NCI-H774 (cell line): ENCODE measurements around the gene TSPAN9.
A peak's percentile ranks its signal among the peaks of the same experiment; 100 is the strongest.

Experiments
- DNase-seq: peaks from one replicate; lab custom pipeline; 2025; lab: John Stamatoyannopoulos, UW

Gene TSPAN9, protein sequence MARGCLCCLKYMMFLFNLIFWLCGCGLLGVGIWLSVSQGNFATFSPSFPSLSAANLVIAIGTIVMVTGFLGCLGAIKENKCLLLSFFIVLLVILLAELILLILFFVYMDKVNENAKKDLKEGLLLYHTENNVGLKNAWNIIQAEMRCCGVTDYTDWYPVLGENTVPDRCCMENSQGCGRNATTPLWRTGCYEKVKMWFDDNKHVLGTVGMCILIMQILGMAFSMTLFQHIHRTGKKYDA

DNA sequence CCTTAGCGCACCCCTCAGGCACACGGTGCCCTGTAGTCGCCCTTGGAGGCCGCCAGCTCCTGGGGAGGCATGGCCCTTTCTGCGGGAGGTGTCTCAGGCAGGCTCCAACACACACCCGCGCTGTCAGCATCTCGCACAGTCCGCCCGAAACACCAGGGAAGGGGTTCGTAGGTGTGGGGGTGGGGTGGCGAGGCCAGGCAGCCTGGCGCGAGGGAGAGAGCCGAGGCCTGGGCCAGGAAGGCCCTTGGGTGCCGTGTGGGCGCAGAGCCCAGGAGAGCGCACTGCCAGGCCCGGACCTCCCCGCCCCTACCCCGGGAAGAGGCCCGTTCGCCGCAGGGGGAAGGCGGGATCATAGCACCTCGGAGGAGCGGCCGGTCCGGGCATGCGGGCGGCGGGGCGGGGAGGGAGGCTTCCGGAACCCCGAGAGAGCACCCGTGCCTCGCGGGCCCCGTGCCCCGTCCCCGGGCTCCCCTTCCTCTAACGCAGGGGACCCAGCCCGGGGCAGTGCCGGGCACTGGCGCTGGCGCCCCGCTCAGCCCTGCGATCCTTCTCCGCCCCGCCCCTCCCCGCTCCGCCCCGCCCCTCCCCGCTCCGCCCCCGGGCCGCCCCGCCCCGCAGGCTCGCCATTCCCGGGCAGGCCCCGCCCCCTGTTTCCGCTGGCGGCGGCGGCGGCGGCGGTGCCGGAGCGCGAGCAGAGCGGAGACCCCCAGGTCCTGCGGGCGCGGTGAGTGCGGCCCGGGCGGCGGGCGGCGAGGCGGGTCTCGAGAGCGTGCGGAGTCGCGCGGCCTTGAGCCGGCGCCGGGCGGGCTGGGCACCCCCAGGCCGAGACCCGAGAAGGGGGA, at the start of gene TSPAN9:
TSPAN9 (plus strand) TSS at position 650 of the 842 bp plus-strand sequence. CDS start 123,815 bp downstream, outside the sequence.
- DNase-seq = peak; percentile 68

DNA sequence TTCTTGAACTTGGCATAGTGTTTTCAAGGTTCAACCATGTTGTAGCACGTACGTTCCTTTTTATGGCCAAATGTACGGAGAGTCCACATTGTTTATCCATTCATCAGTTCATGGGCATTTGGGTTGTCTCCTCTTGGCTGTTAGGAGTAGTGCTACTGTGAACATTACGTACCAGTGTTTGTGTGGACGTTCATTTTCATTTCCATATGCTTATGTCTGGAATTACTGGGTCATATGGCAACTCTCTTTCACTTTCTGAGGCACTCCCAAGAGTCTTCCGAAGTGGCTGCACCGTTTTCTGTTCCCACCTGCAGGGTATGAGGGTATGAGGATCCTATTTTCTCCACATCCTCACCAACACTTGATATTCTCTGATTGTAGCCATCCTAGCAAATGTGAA, 49.1 kb upstream of the TSPAN9 start:
- no peak for DNase-seq

DNA sequence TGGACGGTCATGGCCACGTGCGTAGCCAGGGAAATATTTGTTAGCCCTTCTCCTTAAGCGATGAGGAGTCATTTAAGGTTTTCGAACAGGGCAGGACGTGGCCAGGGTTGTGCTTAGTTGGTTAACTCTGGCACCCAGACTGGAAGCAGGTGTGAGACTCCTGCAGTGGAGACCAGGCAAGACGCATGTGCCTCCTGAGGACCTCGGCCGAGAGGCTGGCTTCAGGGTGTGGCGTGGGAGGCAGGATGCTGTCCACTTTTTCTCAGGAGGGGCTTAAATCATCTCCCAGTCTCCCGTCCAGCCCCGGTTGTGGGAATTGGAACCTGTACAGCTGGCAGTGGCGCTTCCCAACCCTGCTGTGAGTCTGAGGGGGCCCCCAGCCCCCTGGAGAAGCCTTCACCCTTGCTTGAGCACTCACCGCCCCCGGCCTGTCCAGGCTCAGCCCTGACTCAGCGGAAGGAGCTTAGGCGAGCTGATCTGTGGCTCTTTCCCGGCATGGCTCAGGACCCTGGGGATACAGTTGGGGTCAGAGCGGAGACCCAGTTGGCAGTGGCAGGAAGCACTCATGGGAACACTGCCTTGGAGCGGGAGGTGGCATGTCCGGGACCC, 46.3 kb upstream of the TSPAN9 start:
- DNase-seq = no peak

DNA sequence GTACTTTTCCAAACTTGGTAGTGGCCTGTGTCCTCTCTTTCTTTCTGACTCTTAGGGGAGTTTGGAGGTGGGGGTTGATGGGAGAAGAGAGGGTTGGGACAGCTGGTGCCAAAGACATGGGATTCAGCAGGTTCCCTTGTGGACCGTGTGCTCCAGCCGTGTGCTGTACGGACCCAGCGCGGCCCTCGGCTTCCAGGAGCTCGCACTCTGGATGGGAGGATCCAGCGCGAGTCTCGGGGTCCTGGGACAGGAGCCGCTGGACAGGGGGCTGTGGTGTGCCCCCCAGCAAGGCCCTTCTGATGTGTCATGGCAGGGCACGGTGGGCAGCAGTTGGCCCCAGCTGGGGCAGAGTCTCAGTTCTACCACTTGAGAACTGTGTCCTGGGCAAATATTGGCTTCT, 45.0 kb upstream of the TSPAN9 start:
- DNase-seq = no peak

DNA sequence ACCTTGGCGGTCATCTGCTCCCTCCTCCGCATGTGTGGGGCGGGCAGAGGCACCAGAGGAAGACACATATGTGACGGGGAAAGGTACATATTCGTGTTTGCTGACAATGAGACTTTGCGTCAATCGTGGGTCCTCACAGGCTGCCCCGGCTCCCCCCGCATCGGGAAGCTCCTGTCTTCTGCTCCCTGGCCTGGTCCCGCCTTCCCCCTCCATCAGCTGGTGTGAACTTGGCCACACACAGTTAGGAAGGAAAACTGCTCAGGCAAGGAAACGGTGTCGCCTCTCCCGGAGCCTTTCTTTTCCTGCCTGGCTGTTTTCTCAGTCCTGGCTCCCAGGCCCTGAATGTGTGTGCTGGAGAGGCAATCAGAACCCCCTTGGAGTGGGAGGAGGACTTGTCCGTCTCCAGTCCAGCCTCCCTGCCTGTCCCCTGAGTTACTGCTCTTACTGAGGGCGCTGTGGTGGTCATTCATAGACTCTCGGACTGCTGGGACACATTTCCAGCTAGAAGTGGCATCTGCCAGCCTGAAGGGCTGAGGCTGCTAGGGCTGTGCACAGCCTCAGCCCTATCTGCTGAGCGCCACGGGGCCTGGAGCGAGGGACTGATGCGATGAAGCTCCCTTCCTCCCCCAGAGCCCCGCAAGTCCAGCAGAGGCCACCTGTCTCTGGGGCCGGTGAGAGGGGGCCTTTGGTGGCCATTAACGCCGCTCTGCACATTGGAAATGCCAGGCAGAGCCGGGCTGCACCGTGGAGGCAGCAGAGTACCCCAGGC, 44.2 kb upstream of the TSPAN9 start:
- DNase-seq = no peak

DNA sequence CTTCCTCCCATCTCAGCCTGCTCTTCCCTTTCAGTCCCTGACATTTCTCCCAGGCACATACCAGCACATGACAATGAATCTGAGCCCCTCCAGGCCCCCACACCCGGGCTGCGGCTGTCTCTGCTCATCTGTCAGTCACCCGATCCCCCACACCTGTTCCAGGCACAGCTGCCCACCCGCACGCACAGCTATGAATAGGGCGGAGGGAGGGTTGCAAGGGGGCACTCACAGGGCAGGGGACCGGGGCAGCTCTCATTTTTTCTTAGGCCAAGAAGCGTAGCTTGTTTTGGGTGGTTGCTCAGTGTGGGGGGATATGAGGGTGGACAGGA, 43.7 kb upstream of the TSPAN9 start:
- DNase-seq = no peak

DNA sequence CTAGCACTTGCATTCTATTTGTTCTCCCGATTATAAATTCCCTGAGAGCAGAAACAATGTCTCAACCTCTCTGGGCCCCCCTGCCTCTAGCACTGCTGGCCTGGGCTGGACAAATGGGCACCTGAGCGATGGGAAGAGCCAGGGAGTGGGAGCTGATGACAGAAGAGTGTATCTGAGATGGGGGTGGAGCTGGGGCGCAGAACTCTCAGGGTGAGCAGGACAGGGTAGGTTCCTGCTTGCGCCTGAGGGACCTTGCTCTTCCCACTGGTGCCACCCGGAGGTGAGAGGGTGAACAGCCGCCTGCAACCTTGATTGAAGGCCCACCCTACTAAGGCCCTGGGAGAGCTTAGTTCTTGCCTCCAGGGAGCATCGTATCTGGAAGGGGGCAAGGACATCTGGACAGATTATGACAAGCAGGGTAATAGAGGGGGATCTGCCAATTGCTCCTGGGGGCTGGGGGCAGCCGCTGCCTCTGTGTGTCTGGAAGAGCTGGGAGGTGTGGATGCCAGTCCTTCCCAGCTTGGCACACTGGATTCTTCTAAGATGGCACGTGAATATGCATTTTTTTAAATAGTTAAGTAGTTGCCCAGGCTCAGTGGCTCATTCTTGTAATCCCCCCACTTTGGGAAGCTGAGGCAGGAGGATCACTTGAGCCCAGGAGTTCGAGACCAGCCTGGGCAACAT, 43.0 kb upstream of the TSPAN9 start:
- peak; percentile 14 for DNase-seq

DNA sequence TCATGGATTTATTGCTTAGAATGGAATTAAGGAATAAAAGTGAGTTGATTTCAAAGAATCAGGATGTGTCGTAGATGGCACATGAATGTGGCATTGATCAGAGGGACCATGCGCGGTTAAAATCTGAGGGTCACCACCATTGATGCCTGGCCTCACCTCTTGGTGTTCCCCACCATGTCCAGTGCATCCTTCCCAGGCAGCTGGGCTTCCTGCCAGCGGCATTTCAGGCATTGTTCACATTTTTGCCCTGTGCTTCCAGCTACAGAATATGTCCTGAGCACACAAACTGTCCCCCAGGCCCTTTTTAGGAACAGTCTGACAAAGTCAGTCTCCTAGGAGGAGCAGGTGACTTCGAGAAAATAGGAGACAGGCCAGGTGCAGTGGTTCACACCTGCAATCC, 42.0 kb upstream of the TSPAN9 start:
- DNase-seq = no peak

DNA sequence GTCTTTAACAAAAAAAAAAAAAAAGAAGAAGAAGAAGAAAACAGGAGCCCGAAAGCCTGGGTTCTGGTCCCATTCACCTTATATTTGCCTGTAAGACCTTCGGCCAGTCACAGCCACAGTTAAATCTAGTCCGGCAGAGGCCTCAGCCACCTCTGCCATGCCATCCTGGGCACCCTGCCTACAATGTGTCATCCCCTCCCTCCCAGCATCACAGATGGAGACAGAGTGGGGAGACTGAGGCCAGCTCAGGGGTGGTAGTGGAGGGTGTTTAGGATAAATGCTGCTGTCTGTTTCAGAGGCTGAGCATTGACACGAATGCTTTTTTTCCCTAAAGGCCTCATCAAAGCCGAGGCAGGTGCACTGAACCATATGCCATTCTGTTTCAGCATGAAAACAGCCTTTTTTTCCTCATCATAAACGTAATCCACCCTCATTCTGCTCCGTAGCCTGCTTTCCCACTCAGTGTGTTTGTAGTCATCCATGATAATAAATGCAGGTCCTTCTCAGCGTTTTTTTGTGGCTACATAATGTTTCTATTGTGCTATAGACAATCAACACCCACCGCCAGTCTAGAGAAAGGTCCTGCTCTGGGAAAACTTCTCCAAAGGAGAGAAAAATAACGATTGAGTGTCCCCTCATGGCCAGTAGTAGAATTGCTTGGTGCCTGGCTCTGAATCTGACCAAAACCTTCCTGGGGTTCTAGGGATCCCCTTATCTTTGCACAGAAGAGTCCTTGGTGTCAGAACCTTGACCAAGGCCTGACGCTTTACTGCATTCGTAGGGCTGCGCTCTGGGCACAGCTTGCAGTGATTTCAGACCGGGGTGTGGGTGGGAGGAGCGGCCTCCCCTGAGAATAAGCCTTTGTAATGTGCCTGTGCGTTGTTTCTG, 41.1 kb upstream of the TSPAN9 start:
- no peak for DNase-seq

DNA sequence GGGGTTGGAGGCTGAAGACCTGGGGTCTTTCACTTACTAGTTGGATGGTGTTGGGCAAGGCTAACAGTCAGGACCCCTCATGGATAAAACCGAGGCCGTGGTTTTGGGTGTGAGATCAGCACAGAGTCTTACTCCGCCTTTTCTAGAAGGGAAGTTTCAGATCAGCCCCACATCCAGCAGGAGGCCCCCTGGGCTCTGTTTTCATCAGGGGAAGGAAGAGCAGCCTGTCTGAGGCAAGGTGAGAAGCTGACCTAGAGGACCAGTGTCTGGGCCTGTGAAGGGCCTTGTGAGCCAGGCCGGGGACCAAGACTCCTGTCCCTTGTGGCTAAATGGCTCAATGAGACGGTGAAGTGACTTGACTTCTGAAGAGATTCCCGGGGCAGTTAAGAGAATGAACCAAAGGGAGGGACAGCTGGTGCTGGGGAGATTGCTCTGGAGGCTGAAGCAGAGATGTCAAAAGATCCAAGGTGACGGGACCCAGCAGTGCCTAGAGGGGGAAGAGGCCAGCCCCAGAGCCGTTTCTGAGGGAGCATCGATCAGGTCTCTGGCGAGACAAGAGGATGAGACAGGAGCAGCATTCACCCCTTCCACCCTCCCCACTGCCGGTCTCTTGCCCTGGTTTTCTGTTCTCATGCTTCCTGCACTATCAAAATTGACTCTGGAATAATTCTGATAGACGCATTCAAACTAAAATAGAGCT, 40.1 kb upstream of the TSPAN9 start:
- no peak for DNase-seq

DNA sequence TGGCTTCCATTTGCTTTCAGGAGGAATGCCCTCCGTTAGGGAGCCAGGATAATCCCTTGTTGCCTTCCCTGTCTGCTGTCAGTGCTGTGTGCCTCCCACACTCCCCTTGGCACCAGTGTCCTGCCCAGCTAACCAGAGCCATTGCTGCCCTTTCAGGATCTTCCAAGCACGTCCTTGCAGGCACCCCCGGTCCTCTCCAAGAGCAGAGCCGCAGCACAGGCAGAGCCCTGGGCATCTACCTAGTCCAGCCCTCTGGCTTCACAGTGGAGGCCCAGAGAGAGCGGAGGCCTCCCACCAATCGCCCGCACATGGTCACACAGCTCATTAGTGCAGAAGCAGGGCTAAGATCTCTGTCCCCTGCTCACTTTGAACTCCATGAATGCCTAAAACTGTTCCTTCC, 39.0 kb upstream of the TSPAN9 start:
- DNase-seq = no peak

DNA sequence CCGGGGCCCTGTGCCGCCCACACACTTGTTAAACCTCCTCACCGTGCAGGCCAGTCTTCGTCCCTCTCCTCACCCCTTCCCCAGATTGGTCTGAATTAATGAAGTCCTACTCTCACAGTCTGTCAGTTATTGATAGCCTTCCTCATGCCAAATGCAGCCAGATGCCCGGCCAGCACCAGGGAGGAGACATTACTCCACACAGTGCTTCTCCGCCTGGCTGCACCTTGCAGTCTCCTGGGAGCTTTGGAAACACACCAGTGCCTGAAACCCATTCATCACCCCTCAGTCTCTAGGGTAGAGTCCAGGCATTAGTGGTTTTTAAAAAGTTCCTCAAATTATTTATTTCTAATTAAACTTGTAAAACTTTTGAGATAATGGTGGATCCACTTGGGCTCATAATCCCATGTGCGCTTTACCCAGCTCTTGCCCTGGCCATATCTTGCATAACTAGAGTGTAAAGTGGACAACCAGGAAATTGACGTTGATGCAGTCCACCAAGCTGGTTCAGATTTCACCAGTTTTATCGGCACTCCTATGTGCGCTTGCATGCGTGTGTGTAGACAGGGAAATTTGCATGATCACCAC, 38.2 kb upstream of the TSPAN9 start:
- no peak for DNase-seq

DNA sequence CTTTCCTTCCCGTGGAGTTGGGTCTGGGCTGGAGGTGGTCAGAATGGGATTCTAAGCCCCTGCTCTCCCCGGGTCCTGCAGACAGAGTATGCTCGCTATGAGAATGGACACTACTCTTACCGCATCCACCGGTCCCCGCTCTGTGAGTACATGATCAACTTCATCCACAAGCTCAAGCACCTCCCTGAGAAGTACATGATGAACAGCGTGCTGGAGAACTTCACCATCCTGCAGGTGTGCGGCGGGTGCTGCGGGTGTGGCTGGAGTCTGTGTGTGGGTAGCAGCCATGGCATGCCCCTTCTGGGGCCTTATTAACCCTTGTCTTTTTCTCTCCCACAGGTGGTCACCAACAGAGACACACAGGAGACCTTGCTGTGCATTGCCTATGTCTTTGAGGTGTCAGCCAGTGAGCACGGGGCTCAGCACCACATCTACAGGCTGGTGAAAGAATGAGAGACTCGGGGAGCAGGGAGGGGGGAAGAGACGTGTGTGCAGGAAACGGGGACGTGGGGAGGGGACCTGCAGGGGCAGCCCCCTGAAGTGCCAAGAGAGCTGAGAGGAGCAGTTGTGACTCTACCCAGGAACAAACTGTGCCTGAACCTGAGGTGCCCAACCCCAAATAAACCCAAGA, 37.0 kb upstream of the TSPAN9 start:
- no peak for DNase-seq

DNA sequence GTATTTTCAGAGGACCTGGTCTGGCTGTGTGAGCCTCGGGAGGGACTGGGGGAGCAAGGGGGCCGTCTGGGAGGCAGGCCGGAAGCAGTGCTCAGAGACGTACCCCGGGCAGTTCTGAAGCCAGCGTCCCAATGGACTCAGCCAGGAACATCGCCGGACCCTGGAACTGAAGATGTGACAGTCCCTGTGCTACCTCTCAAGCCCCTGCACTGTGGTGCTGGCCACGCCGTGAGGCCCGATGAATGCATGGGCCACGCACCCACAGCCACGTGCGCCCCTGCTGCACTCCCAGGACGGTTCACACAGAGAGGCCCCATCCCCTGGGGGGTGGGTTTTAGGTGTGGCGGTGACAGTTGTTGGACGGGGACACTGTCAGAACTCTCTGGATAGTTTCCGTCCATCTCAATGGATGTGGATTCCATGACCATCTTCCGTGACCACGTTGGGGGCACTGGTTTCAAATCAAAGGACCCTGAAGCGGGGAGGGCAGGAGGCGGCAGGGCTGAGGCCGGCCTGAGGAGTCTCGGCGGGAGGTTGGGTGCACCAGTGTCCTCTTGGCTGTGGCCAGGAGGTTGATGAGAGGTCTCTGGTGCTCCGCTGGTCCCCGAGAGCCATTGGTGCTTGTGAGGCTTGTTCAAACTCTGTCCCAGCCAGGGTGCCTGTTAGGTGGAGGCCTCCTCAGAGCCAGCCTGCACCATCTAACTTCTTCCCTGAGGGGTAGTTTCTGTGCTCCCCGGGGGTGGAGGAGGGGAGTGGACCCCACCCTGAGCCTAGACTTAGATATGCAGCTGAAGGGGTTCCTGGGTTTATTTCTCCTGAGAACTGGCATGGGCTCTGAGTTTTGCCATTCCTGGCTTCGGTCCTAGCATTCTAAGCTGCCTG, 36.3 kb upstream of the TSPAN9 start:
- no peak for DNase-seq

DNA sequence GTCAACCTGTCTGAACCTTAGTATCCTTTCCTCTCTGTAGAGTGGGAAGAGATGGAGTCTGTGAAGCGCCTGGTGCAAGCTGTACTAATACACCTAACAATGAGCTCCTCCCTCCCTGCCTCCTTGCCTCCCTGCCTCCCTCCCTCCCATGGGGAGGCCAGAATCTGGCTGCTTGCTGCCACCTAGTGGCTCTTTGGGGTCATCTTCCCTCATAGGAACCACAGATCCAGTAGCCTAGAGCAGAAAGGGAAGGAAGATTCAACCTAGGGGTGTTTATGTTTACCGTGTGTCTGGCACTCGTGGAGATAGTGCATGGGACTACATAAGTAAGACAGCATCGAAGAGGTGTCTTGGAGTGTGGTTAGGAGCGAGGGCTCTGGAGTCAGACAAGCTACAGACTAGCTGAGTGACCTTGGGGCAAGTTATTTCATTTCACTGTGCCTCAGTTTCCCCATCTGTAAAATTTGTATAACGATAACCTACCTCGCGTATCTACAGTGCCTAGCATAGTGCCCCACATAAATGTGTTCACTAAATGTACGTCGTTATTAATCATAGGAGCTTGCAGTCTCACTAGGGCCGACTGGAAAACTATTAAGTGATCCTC, 35.5 kb upstream of the TSPAN9 start:
- DNase-seq = peak; percentile 81

DNA sequence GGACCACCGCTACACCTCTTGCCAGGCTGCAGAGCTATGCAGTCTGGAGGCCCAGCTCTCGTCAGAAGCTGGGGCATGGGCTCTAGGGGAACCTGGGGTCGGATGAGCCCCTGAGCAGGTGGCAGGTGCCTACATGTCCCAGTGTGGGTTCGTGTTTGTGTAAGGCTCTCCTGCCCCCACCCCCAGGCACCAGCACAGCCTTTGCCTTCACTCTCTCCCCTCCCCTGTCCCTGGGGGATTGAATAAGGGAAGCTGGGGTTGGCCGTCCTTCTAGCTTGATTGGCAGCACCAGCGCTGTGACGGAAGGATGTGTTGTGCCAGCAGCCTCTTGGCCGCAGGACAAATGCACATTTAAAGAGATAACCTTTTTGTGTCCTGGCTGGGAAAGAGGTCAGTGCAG, 34.8 kb upstream of the TSPAN9 start:
- no peak for DNase-seq

DNA sequence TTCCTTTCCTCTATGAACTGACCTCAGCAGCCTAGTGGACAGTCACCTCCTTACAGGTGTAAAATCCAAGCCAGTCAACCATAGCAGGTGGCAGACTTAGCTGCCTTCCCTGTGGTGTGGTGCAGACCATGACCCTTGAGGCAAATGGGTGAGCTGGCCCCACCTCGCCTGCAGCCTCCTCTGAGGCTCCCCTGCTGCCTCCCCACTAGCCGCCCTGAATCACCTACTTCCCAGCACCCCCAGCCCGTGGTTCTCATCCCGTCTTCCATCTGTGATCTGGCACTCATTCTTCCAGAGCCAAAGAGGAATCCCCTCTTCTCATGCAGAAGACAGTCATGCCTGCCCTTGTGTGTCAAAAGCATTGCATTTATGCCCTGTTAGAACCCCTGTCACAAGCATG, 34.4 kb upstream of the TSPAN9 start:
- DNase-seq = no peak

DNA sequence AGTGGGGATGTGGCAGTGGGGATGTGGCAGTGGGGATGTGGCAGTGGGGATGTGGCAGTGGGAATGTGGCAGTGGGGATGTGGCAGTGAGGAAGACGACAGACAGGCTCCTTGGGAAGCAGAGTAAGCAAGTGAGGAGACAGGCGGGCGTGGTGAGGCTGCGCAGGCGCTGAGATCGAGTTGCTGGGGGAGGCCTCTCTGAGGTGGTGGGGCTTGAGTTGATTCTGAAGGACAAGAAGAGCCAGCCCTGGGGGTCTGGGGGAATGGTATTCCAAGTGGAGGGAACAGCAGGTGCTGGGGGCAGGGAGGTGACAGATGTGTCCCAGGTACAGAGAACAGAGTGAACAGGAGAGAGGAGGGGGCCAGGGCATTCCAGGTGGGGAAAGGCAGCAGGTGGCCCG, 33.8 kb upstream of the TSPAN9 start:
- no peak for DNase-seq
